PC-9 (cell line): Measurements from ENCODE around the gene PCDHB6. TPM values are rescaled to one million over a fixed set of nuclear protein-coding genes. Genes with fewer than 3 reads are reported as not detected.
A peak's percentile ranks its signal among the peaks of the same experiment; 100 is the strongest.
"Not testable (repeated sequence)": the region's sequence is repeated elsewhere in the genome, so short reads cannot be mapped to it uniquely, and the experiment has no call there.

Experiments used
- BruUV-seq: library from RNA; stranded (reverse); fragments of 400-500 nt; replicated peaks from 2 replicates; lab custom pipeline; 2021; lab: Mats Ljungman, UMichigan
- CTCF ChIA-PET: fragments of 300-600 bp; sonication (Branson Sonifier 250); formaldehyde crosslinking; loops from one replicate; lab custom pipeline; 2022; ENCODE audit warnings: antibody characterized with exemption; lab: Charles Lee
- POLR2A ChIA-PET: fragments of 300-600 bp; sonication (Branson Sonifier 250); formaldehyde crosslinking; loops from one replicate; lab custom pipeline; 2022; ENCODE audit warnings: antibody characterized with exemption; ENCODE audit not compliant: unreplicated experiment; lab: Charles Lee
- DNase-seq, 2 experiments: peaks; one replicate each; pipeline versions ENCODE4 v3.0.0 to v3.0.0-alpha.2; 2015 to 2022; ENCODE audit warnings: mixed read lengths in 1 of 2
- H2AFZ ChIP-seq: fragments of 200-600 bp; sonication (generic); 2 replicates; pipeline ENCODE4 v1.8.1; 2017; ENCODE audit warnings: antibody characterized with exemption
- H3F3A ChIP-seq: fragments of 200-600 bp; sonication (generic); 2 replicates; pipeline ENCODE4 v1.8.1; 2017; ENCODE audit warnings: antibody characterized with exemption, mild to moderate bottlenecking, low read depth; ENCODE audit not compliant: insufficient read depth
- H3K27ac ChIP-seq: fragments of 200-600 bp; sonication (generic); 2 replicates; pipeline ENCODE4 v1.6.1; 2016; ENCODE audit warnings: mixed run types
- H3K27me3 ChIP-seq: fragments of 200-600 bp; sonication (generic); 2 replicates; pipeline ENCODE4 v1.6.1; 2016; ENCODE audit warnings: low read depth, mixed run types; ENCODE audit not compliant: insufficient read depth
- H3K36me3 ChIP-seq: fragments of 200-600 bp; sonication (generic); 2 replicates; pipeline ENCODE4 v1.6.1; 2016; ENCODE audit warnings: low read depth, mixed run types
- H3K4me1 ChIP-seq: fragments of 200-600 bp; sonication (generic); replicated peaks from 2 replicates; pipeline ENCODE4 v1.6.1; 2016; ENCODE audit warnings: mixed run types; ENCODE audit not compliant: insufficient read depth
- H3K4me2 ChIP-seq: fragments of 200-600 bp; sonication (generic); 2 replicates; pipeline ENCODE4 v1.6.1; 2017; ENCODE audit warnings: mixed run types
- H3K4me3 ChIP-seq: fragments of 200-600 bp; sonication (generic); 2 replicates; pipeline ENCODE4 v1.6.1; 2016; ENCODE audit warnings: mixed run types
- H3K79me2 ChIP-seq: fragments of 200-600 bp; sonication (generic); 2 replicates; pipeline ENCODE4 v1.6.1; 2017; ENCODE audit warnings: low read depth, mixed run types
- H3K9me2 ChIP-seq: fragments of 200-600 bp; sonication (generic); 2 replicates; pipeline ENCODE4 v1.8.1; 2017; ENCODE audit warnings: mild to moderate bottlenecking; ENCODE audit not compliant: insufficient read depth
- H3K9me3 ChIP-seq: fragments of 200-600 bp; sonication (generic); 2 replicates; pipeline ENCODE4 v1.8.1; 2016; ENCODE audit warnings: low read depth; ENCODE audit not compliant: insufficient read depth
- H4K20me1 ChIP-seq: fragments of 200-600 bp; sonication (generic); 2 replicates; pipeline ENCODE4 v1.8.1; 2017; ENCODE audit not compliant: insufficient read depth
- CTCF ChIP-seq: fragments of 200-600 bp; sonication (generic); conservative IDR thresholded peaks from 2 replicates; pipeline ENCODE4 v1.6.1; 2017; ENCODE audit warnings: mixed run types, antibody characterized with exemption, mild to moderate bottlenecking, moderate library complexity
- EZH2 ChIP-seq: fragments of 200-600 bp; sonication (generic); IDR thresholded peaks from 2 replicates; pipeline ENCODE4 v1.8.0; 2017; ENCODE audit warnings: antibody characterized with exemption, low read depth
- intact Hi-C: fragments of 100-400 bp; cut with micrococcal nuclease; formaldehyde crosslinking; loops from one replicate; pipeline ENCODE4 v1.10.0; 2022; ENCODE audit not compliant: unreplicated experiment
- total RNA-seq: library from RNA; stranded (reverse); gene quantifications from 2 replicates; pipeline ENCODE4 v1.2.3, GENCODE V29; 2021

Gene PCDHB6
- total RNA-seq, 1 experiment from 2014 or later: not detected

- Histone ChIP-seq H3K4me2 (no peak overlapping the region), H3K4me3 (no peak overlapping the region), H2AFZ (peak overlapping the region; percentile 39; the same call in 1 of the 2 replicates), H3K9me3 (no peaks in the 10 kb centered on the region), H3K27me3 (no peaks in the 10 kb centered on the region), H3K27ac (no peak overlapping the region), H4K20me1 (no peaks in the 10 kb centered on the region), H3K4me1 (no peaks in the 10 kb centered on the region), H3K79me2 (no peaks in the 10 kb centered on the region), H3K9me2 (no peaks in the 10 kb centered on the region), H3K36me3 (no peaks in the 10 kb centered on the region), H3F3A (no peaks in the 10 kb centered on the region)
- DNase-seq: no peak
- no peak for TF ChIP-seq EZH2
- no TSS peak for BruUV-seq
- intact Hi-C loops: no loop called here
- ChIA-PET CTCF (no interaction called here), POLR2A (interaction anchor here (0.6 kb wide), 1 partner anchor 75 kb away, joined by 6 read pairs; no protein-coding TSS in a partner anchor)
These were observed 27.9 kb upstream of the PCDHB6 start for GRCh38 chr5:141121985-141122384.

GRCh38 chr5:141123396-141124135 lies 26.3 kb upstream of the PCDHB6 start:
- H3K79me2 ChIP-seq, H3K9me3 ChIP-seq, H3K4me1 ChIP-seq, BruUV-seq, H3K4me2 ChIP-seq, DNase-seq, H3K36me3 ChIP-seq, H4K20me1 ChIP-seq, intact Hi-C loops, H3K4me3 ChIP-seq, H2AFZ ChIP-seq, H3K9me2 ChIP-seq, H3K27ac ChIP-seq, H3K27me3 ChIP-seq, H3F3A ChIP-seq, POLR2A ChIA-PET, CTCF ChIA-PET: not testable (repeated sequence)

GRCh38 chr5:141127305-141127704 lies 22.6 kb upstream of the PCDHB6 start:
- H3K9me3 ChIP-seq: no peaks in the 10 kb centered on the region
- no peaks in the 10 kb centered on the region for H4K20me1 ChIP-seq
- CTCF ChIA-PET: no interaction called here
- BruUV-seq: no TSS peak
- no peaks in the 10 kb centered on the region for H3F3A ChIP-seq
- H2AFZ ChIP-seq: no peak overlapping the region
- H3K27me3 ChIP-seq: no peaks in the 10 kb centered on the region
- intact Hi-C loops: no loop called here
- H3K4me2 ChIP-seq: no peak overlapping the region
- no peak for TF ChIP-seq CTCF
- TF ChIP-seq EZH2: no peak
- no peak overlapping the region for H3K4me3 ChIP-seq
- no peaks in the 10 kb centered on the region for H3K4me1 ChIP-seq
- no peak overlapping the region for H3K27ac ChIP-seq
- H3K9me2 ChIP-seq: no peaks in the 10 kb centered on the region
- no peaks in the 10 kb centered on the region for H3K36me3 ChIP-seq
- no peak for DNase-seq
- POLR2A ChIA-PET: no interaction called here
- no peaks in the 10 kb centered on the region for H3K79me2 ChIP-seq

- Histone ChIP-seq H3K36me3 (no peaks in the 10 kb centered on the region), H3K9me2 (no peaks in the 10 kb centered on the region), H3K4me2 (no peak within 1 kb of the TSS), H3F3A (no peaks in the 10 kb centered on the region), H2AFZ (no peak within 1 kb of the TSS), H3K79me2 (no peaks in the 10 kb centered on the region), H3K9me3 (no peaks in the 10 kb centered on the region), H3K4me1 (no peaks in the 10 kb centered on the region), H3K27ac (no peak within 1 kb of the TSS), H3K27me3 (no peaks in the 10 kb centered on the region), H3K4me3 (no peak within 1 kb of the TSS), H4K20me1 (no peaks in the 10 kb centered on the region)
- DNase-seq: no peak
- TF ChIP-seq CTCF (peak; percentile 32; the same call in 1 of the 2 replicates), EZH2 (no peak)
- intact Hi-C loops: no loop called here
- POLR2A ChIA-PET: no interaction called here
- no TSS peak for BruUV-seq
- CTCF ChIA-PET: no interaction called here
These were observed 14.7 kb upstream of the PCDHB6 start, which contains the start of gene PCDHB5 for GRCh38 chr5:141135030-141135717. Gene PCDHB5 (plus strand): TSS chr5:141135206. CDS start chr5:141135435, 229 bp downstream.
